ENCODE measurements around the gene GNAQ.
"Not testable (repeated sequence)": the region's sequence is repeated elsewhere in the genome, so short reads cannot be mapped to it uniquely, and the experiment has no call there.

GNAQ gene

DNA sequence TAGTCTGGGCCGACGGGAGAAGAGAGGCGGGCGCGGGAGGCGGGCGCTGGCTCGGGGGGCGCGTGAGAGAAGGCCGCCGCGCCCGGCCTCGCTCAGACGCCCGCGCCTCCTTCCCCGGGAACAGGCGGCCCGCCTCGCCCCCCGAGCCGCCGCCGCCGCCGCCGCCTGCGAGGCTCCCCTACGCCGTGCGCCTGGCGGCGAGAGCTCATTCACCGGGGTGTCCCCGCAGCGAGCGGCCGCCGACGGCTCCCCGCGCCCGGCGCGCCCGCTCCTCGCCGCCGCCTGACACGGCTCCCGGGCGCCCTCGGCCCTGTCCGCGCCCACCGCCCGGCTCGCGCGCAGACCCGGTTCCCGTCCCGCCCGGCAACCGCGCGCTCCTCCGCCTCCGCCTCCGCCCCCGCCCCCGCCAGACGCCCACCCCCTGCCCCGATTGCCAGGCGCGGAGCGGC lies at the start of gene GNAQ:
GNAQ (minus strand) TSS at position 368 of the 449 bp plus-strand sequence. CDS start 576 bp downstream, outside the sequence.
- in situ Hi-C loops (cut with MboI; ENCODE audit: low sequenced_read_pairs): loop anchor here (10.0 kb wide), 1 partner anchor 93 kb away; no protein-coding TSS in a partner anchor

DNA sequence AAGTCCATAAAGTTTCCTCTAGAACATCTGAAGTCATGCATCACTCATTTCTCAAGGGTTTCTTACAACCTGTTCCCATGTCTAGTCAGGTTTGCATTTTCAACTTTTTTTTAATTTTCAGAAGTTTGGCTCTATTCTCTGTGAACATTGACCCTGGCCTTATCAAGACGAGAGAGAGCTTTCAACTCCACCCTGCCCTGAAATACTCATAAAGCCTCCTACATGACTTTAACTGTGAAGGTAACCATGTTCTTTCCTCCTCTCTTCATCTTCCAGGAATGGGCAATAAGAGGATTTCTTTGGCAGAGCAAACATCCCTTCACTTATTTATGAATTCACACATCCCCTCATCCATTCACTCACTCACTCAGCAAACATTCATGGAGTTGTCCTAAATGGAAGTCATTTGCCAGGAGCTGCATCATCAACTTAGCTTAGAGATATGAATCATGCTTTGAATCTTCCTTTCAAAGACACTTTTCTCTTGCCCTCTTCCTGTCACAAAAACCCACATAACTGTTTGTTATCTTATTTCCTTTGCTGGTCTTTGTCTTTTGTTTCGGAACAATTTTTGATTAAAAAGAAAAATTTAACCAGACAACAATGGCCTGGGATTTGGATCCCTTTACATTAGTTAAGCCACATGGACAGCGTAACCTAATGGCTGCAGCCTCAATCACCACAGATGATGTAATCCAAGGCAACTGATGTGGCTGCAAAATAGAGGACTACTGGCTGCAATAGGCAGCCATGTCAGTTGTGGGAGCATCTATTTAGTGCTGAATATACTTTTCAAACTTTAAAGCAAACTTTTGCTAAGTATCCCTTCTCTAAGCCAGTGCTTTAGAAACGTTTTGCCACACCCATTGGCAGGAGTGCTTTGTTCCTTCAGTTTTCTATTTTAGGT lies 43.0 kb upstream of the GNAQ start:
- in situ Hi-C loops (cut with MboI; ENCODE audit: low sequenced_read_pairs): no loop called here

DNA sequence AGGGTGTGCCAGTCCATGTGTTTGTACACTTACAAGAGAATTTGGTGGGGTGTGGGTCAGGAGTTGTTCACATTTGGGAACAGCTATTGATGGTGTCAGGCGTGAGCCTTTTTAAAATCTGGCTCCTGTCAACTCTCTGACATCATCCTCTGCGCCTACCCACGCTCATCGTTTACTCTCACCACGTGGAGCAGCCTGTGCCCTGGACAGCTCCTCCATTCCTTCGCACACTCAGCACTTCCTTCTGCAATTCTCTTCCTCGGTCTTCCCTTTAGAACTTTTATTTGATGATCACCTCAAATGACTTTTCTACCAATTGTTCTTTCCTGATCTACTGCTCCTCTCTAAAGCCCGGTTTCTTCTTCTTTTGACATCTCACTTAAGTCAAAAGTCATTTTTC lies 42.1 kb upstream of the GNAQ start:
- in situ Hi-C loops (cut with MboI; ENCODE audit: low sequenced_read_pairs): no loop called here

DNA sequence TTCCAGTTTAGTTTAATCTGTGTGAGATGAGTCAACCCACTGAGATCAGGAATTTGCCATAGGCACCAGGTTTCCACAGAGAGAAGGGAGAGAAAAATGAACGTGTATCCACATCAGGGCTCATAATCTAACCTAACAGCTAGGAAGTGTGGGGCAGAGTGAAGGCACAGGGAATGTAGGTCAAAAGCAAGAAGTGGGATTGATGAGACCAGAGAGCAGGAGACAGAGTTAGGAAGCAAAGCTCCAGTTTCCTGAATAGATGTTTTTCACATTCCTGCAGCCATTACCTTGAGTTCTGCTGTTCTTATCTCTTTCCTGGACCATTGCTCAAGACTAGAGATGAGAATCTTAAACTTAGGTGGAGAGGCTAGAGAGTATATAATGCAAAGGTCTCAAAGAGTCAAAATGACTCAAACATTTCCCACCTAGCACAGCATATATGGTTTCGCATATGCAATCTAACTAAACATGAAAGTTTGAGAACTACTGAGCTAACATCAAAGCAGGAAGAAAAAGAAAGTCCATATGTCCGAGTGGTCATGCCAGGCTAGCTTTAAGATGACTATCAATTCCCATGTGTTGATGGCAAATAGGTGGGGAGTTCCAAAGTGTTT lies 41.1 kb upstream of the GNAQ start:
- in situ Hi-C loops (cut with MboI; ENCODE audit: low sequenced_read_pairs): no loop called here

DNA sequence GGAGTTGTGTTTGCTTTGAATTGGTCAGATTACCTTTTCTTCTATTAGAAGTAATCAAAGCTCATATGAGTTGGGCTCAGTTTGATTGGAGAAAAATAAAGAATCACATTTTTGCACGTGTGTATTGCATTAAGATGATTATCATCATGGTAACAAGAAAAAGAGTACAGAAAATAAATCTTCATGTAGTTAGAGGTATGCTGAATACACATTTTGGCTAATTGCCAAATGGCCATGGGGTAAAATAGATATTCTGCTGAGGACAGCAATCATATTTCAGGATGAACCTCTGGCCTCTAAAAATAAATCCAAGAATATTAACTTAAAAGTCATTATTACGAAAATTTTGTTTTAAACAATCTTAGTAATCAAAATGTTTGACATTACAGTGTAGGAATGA lies 38.9 kb upstream of the GNAQ start:
- in situ Hi-C loops (cut with MboI; ENCODE audit: low sequenced_read_pairs): no loop called here

DNA sequence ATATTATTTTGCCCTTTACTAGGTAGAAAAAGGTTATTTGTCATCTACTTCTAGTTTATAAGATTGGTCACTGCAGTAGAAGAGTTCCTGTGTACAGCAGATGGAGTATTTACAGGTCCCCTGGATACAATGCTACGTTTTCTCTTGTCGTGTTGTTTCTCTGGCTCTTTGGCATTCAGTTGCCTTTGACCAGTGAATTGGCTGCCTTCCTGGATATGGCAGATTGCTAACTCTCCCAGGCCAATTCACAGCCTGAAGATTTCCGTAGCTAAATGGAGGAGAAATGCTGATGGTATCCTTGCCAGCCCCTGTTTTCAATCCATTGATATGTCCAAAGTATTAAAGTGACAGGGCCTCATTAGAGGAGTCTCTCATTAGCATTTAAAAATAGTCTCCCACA lies 32.5 kb upstream of the GNAQ start:
- in situ Hi-C loops (cut with MboI; ENCODE audit: low sequenced_read_pairs): no loop called here

DNA sequence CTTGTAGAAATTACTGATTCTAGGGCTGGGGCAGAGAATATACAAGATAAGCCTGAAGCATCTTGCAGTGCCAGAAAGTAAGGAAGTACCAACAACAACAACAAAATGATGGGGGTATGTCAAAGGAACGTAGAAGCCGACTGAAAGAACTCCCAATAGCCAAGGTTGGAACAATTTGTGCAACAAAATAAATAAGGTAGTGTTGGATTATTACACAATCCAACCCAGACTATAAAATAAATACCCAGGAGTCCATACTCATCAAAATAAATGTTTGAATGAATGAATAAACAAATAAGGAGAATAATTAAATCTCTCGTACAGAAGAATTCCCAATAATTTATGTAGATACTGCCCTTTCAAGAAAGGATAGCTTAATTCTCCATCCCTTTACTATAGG lies 31.1 kb upstream of the GNAQ start:
- in situ Hi-C loops (cut with MboI; ENCODE audit: low sequenced_read_pairs): no loop called here

DNA sequence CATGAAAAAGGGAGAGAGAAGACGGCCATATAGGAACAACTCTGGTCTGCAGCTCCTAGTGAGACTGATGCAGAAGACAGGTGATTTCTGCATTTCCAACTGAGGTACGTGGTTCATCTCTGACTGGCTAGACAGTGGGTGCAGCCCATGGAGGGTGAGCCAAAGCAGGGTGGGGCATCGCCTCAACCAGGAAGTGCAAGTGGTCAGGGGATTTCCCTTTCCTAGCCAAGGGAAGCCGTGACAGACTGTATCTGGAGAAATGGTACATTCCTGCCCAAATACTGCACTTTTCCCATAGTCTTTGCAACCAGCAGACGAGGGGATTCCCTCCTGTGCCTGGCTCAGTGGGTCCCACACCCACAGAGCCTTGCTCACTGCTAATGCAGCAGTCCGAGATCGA lies 22.6 kb upstream of the GNAQ start:
- in situ Hi-C loops (cut with MboI; ENCODE audit: low sequenced_read_pairs): not testable (repeated sequence)

DNA sequence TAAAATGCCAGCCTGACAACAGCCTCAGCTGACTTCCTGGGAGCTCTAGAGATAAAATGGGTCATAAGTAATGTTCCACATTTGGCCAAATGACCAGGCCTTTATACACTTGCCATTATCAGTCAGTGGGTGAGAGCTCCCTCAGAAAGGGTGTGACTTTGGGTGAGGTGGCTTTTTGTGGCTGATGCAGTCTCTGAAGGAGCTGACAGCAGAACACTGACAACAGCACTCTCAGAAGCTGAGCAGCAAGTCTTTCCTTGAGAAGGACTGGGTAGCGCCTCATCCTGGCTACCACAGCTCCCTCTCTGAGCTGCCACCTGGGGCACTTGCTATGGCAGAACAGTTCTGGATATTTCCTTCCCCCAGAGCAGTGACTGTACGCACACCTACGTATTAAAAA lies 22.0 kb upstream of the GNAQ start:
- in situ Hi-C loops (cut with MboI; ENCODE audit: low sequenced_read_pairs): no loop called here

DNA sequence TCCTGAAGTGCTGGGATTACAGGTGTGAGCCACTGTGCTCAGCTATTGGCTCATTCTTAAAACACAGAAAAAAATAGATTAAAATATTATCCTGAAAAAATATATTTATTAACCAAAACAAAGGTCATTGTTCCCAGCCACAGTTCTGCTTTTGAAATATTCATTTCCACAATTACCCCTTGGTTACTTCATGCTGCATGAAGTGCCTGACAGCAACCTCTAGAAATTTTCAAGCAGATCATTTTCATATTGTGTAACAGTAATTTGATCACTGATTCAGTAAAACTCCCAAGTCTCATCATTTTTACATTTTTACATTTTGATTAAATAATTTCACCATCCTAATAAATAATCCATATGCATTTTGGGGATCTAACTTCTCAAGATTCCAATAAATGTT lies 18.8 kb upstream of the GNAQ start:
- in situ Hi-C loops (cut with MboI; ENCODE audit: low sequenced_read_pairs): no loop called here

DNA sequence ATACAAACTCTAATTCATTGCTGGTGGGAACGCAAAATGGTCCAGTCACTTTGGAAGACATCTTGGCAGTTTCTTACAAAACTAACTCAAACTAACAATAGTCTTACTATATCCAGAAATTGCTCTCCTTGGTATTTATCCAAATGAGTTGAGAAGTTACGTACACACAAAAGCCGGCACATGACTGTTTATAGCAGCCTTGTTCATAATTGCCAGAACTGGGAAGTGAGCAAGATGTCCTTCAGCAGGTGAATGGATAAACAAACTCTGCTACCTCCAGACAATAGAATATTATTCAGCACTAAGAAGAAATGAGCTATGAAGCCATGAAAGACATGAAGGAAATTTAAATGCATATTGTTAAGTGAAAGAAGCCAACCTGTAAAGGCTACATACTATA lies 17.9 kb upstream of the GNAQ start:
- in situ Hi-C loops (cut with MboI; ENCODE audit: low sequenced_read_pairs): no loop called here

DNA sequence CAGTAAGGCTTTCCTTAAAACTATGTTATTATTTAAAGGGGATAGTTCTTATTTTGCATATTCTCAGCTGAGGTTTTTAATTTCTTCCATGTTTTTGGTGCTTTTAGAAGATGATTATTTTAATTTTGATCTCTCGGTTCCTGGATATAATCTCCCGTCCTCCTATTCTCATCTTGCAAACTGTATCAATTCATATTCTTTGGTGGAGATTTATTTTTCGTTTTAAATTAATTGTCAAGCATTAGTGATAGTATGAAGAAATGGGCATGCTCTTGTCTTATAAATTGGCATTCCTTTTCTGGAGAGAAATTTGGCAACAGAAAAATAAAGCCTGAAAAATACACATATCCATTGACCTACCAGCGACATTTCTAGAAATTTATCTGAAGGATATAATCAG lies 15.5 kb upstream of the GNAQ start:
- in situ Hi-C loops (cut with MboI; ENCODE audit: low sequenced_read_pairs): no loop called here

DNA sequence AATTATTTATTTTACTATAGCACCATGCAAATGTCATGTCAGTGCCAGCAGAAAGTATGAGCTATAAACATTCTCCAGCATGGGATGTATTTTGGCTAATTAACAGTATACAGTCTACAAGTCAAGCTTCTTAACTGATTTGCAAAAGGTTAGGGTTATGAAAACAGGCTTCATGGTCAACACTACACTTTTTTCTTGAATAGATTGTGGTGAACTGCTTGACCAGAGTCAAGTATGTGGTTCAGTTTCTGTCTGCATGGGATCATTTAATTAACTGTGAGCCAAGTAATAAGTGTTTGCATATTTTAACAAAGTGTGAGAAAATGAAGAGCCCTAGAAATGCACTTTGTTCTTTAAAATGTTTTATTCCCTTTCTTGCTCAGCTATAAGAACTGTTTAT lies 14.5 kb upstream of the GNAQ start:
- in situ Hi-C loops (cut with MboI; ENCODE audit: low sequenced_read_pairs): no loop called here

DNA sequence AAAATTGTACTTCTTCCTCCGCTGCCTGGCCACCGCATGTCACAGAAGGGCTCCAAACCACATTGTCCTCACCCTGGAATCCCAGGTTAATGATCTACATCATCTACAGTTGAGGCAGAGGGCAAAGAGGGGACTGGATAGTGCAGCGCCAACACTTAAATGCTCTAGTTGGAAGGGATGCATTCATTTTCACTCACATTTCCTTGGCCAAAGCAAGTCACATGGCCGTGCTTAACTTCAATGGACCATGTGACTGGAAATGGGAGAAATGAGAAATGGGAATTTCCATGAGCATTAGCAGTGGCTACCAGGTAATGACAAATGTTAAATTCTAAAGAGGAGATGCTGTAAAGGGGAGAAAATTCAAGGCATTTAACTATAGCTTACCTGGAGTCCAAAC lies 13.3 kb upstream of the GNAQ start:
- in situ Hi-C loops (cut with MboI; ENCODE audit: low sequenced_read_pairs): no loop called here

DNA sequence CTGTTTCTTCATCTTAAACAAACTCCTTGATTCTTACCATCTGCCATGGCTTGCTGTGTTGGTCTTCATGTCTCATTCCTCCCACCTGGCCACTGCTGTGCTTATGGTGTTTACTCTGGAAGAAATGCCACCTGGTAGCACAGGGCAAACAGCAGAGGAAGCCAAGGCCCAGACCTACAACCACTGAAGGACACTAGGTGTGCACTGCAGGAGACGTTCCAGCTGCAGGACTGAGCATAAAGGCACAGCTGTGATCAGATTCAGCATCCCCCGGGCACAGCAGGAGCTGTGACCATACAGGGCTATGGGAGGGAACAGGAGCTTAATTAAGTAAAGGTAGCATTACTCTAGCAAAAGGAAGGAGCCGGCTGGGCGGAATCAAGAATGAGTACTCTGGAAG lies 12.6 kb upstream of the GNAQ start:
- in situ Hi-C loops (cut with MboI; ENCODE audit: low sequenced_read_pairs): no loop called here

DNA sequence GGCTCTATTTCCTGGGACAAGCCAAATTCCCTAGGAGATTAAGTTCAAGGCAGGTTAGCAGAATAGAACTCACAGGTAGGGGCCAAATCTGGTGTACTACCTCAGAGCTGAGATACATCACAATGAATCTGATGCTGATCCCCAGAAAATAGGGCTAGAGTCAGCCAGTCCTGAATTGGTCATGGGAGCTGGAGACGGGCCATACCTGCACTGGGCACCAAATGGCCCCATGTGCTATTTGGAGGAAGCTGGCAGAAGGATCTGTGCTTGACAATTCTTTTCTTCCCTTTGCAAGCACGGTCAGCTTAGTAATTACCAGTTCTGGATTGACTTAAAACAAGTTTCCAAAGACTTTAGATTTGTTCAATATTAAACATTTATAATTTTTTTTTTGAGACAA lies 10.4 kb upstream of the GNAQ start:
- in situ Hi-C loops (cut with MboI; ENCODE audit: low sequenced_read_pairs): no loop called here

DNA sequence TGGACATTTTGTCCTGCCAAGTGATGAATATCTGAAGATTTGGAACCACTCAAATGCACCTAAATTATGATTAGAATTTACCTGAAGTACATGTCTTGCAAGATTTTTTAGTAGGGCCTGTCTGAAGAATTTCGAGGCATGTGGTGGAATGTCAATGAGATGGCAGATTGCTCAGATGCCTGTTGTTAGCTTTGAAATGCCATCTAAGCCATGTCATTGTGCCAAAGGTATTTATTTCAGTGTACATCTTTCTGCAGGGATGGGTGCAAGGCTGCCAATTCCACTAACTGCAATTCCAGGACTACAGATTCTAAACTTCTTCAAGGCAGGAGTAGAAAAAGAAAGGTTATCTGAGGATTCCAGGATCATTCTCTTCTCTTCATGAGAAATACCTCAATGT lies 9.1 kb upstream of the GNAQ start:
- in situ Hi-C loops (cut with MboI; ENCODE audit: low sequenced_read_pairs): no loop called here

DNA sequence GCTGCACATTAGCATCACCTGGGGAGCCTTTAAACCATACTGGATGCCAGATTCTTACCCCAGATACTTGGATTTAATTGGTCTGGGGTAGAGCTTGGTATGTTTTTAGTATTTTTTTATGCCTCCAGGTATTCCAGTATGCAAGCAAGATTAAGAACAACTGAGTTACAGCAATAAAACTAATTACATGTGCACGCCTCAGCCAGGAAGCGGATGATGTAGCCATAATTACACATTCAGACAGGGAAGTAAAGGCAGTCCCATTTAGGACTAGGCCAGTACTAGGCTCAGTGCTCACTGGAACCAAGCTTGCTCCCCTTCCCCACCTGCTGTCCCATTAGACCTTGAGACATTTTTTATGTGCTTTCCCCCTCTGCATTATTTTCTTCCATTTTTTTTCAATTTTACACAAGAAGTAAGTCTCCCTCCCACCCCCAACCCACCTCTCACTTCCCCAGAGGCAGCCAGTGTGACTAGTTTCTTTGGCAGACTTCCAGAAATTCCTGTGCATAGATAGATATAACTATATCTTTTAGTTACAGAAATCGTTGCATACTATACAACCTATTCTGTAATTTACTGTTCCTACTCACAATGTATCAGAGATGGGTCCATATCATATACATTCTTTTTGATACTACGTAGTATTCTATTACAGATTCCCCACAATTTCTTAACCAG lies 7.1 kb upstream of the GNAQ start:
- in situ Hi-C loops (cut with MboI; ENCODE audit: low sequenced_read_pairs): loop anchor here (10.0 kb wide), 1 partner anchor 86 kb away; no protein-coding TSS in a partner anchor

DNA sequence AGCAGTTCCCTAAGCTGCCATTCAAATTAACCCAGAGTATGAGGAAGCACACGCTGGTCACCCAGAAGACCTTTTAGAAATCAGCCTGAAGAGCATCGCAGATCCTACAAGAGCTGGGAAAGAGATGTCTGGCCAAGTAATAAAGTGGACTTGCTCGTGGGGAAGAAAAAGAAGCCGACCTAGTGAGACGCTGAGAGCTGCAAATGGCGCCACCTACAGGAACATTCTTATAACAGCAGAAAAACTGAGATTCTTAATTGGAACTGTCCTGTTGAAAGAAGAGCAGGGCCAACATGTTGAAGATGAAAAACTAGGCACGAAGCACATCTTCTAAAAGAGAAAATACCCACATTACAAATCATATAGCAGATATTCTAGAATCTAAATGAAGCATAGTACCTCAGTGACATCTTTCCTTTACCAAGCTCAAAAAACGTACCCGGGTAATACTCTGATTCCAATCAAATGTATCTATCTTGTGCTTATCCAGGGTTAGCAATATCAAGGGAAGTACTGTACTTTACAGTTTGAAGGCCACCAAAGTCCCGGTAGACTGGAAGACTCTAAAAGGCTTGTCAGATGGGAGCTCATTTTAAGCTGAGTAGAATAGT lies 3.9 kb upstream of the GNAQ start:
- in situ Hi-C loops (cut with MboI; ENCODE audit: low sequenced_read_pairs): loop anchor here (10.0 kb wide), 1 partner anchor 89 kb away; no protein-coding TSS in a partner anchor

DNA sequence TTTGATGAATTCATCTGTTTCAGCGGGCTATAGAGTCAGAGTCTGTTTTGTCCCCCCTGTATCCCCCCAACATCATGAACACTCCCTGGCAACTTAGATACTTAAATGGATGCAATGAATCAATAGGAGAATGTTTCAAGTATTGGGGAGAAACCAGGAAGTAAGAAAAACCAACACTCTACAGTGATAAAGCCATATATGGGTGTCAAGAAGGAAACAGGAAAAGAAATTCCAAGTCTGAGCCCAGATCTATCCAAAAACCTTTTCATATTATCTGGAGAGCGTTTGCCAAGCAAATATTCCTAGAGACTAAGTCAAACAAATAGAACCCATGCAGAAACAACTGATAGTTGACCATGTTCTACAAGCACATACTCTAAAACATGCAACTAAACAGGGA lies 2.3 kb upstream of the GNAQ start:
- in situ Hi-C loops (cut with MboI; ENCODE audit: low sequenced_read_pairs): loop anchor here (10.0 kb wide), 1 partner anchor 91 kb away; no protein-coding TSS in a partner anchor
